ENCODE data around the gene TFPI.

GRCh38 chr2:187509667-187510417 is 44.4 kb downstream of the TFPI start:
- TF ChIP-seq CTCF (IDR thresholded peaks at IDR 0.05; ENCODE audit: borderline replicate concordance, extremely low read depth, low read length, poor library complexity, severe bottlenecking) (no peak), EZH2 (IDR thresholded peaks at IDR 0.05; ENCODE audit: borderline replicate concordance, low read depth, low read length, severe bottlenecking) (no peak)

All from DND-41 (cell line).